Heart left ventricle (tissue), 16 donors: ENCODE measurements around the gene CARMIL3. TPM values are rescaled to one million over a fixed set of nuclear protein-coding genes. Genes with fewer than 3 reads are reported as not detected.

Experiments
- ATAC-seq, 4 donors: fragments of 200-7000 bp; cut with Tn5 transposase; one replicate each; pipeline ENCODE4 v1.9.1; 2020 to 2022; ENCODE audit warnings: moderate library complexity in 4 of 4, mild to moderate bottlenecking in 3 of 4, moderate number of reproducible peaks in 1 of 4
- DNase-seq, 5 donors: peaks; one replicate each; pipeline ENCODE4 v3.0.0-alpha.2; 2020
- H3K27ac ChIP-seq, 12 donors: fragments of 200-600 bp; sonication (generic) in 4 of 12; one replicate each; pipeline versions ENCODE4 v1.5.0 to v1.8.0; 2016 to 2022; ENCODE audit warnings: mild to moderate bottlenecking in 2 of 12
- H3K27me3 ChIP-seq, 9 donors: fragments of 200-600 bp; sonication (generic) in 2 of 9; one replicate each; pipeline versions ENCODE4 v1.5.1 to v1.8.0; 2016 to 2022; ENCODE audit warnings: mild to moderate bottlenecking in 3 of 9
- H3K36me3 ChIP-seq, 9 donors: fragments of 200-600 bp; sonication (generic) in 2 of 9; one replicate each; pipeline versions ENCODE4 v1.5.0 to v1.8.0; 2018 to 2022; ENCODE audit warnings: mild to moderate bottlenecking in 2 of 9
- H3K4me1 ChIP-seq, 12 donors: fragments of 200-600 bp; sonication (generic) in 4 of 12; one replicate each; pipeline versions ENCODE4 v1.5.0 to v1.8.0; 2016 to 2022; ENCODE audit warnings: mild to moderate bottlenecking in 3 of 12
- H3K4me3 ChIP-seq, 12 donors: fragments of 200-600 bp; sonication (generic) in 4 of 12; one replicate each; pipeline versions ENCODE4 v1.5.0 to v1.8.0; 2017 to 2022; ENCODE audit warnings: mild to moderate bottlenecking in 9 of 12, moderate library complexity in 4 of 12
- H3K9me3 ChIP-seq, 12 donors: fragments of 200-600 bp; sonication (generic) in 4 of 12; one replicate each; pipeline versions ENCODE4 v1.5.0 to v1.8.0; 2016 to 2022; ENCODE audit warnings: mild to moderate bottlenecking in 1 of 12
- POLR2A ChIP-seq, 2 donors: fragments of 450-650 bp; IDR thresholded peaks; one replicate each; pipeline ENCODE4 v1.6.1; 2017; ENCODE audit warnings: antibody characterized with exemption in 2 of 2, mild to moderate bottlenecking in 2 of 2, moderate library complexity in 2 of 2
- WGBS, 4 donors: extraction: QIAGEN DNeasy Blood & Tissue Kit in 2 of 4; methylation state at CpG; one replicate each; pipeline versions ENCODE4 v1.1.5 to v1.1.7; 2013 to 2018; 5-methylcytosine and 5-hydroxymethylcytosine counted together
- intact Hi-C, 10 donors: fragments of 100-400 bp; cut with DNase I; formaldehyde crosslinking; loops; one replicate each; pipeline versions ENCODE4 v1.11.1 to v1.14.2; 2022
- polyA plus RNA-seq, 2 donors: library from polyadenylated mRNA; stranded (reverse); fragments of 200-250 nt; gene quantifications; one replicate each; pipeline ENCODE4 v1.2.3, GENCODE V29; 2013
- total RNA-seq, 9 donors: library from RNA; depleted of rRNA in 2 of 9; stranded (reverse); fragments of >200 nt in 2 of 9; fragmentation: NEBNext Ultra II Directional in 3 of 9; extraction: Animal tissue kit (Norgen Biotek cat#: 25700) in 3 of 9; gene quantifications; one replicate each; pipeline versions ENCODE4 v1.1.0 to v1.2.4, GENCODE V29; 2016 to 2023
- TF ChIP-seq, protein P1 (sequence below), 12 donors: fragments of 200-600 bp; sonication (generic) in 4 of 12; IDR thresholded peaks; one replicate each; pipeline versions ENCODE4 v1.5.0 to v1.8.0; 2018 to 2022; ENCODE audit warnings: antibody characterized with exemption in 12 of 12, mild to moderate bottlenecking in 5 of 12
- donor health status: ischemic (EF 13 %, LVEDD 7.1; RV severe dilation, severe dysfunction).
- donor health status: healthy with polysubstance abuse.
- donor health status: DM: no; HTN: yes; CAD: no.
- donor health status: DM: no; HTN: no; CAD: no.
- donor health status: ischemic (EF 25% LVEDD 6.9; RV normal size, moderate dysfunction).
- donor health status: ischemic (EF 25% LVEDD 5.7; RV mildly dilated, moderate dysfunction).
- donor health status: healthy.
- donor health status: DM: yes; HTN: yes; CAD: no.
- donor health status: ischemic (EF 35%, LVEDD 5.7; RV mildly dilated, moderate dysfunction).
- donor health status: nonischemic (EF 11% LVEDD 7.7; RV severe dilation, severe dysfunction).
- donor health status: DM: yes; HTN: yes; CAD: no.
- donor health status: PGD.
- donor health status: ischemic (EF 29% LVEDD 5.4; RV normal size, mild dysfunction).
- donor health status: nonischemic (EF 23%, LVEDD 6.1; RV moderate dilation, normal function).

The CARMIL3 gene
- total and polyA plus RNA-seq, 11 donors, result 0.05 to 0.38 (median 0.15) TPM; not detected in 3

DNA sequence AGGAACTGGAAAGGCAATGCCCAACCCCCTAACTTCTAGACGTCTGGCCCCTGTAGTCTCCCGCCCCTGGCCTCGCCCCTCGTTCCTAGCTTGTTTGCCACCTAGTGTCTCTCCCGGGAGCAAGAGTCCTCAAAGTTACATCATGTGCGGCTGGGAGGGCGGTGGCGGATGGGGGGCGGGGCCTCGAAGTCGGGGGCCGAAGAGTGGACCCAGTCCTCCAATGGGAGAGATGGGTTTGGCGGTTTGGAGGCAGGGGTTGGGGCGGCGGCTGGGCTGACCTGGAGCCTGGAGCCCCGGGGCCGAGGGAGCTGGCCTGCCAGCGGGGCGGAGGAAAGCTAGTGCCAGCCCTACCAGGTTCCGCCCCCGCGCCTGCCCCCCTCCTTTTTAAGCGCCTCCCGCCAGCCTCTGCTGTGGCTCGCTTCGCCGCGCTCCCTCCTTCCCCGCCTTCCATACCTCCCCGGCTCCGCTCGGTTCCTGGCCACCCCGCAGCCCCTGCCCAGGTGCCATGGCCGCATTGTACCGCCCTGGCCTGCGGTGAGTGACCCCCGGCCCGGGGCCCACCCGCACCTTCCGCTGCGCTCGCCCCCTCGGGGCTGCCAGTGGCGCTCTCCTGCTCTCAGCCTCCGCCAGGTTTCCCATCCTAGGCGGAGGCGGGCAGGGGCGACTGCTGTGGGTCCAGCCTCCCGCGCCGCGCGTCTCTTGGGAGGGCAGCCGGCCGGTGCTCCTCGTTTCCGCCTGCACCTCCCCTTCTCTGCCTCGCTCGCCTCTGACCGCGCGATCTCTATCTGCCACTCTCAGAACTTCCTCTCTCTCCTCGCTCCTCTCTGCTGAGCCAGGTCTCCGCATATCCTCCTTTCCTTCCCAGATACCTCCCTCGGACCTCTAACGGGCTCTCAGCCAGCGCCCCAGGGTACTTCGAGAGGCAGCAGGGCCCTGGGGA, 42.4 kb downstream of the CARMIL3 start, which contains the start of gene PCK2:
PCK2 (plus strand) TSS at position 411 of the 940 bp plus-strand sequence; CDS start at position 506, 95 bp downstream.
- H3K27ac ChIP-seq, result peak within 1 kb of the TSS; percentile 77 to 96 (median 94)
- no peaks in the 10 kb centered on the region for H3K27me3 ChIP-seq
- H3K9me3 ChIP-seq, result no peaks in the 10 kb centered on the region
- peak; percentile 85 to 94 (median 91) for DNase-seq
- WGBS, 4 donors, result 0 to 1% (median 1%) methylated on average over 52 to 68 of the region's 68 CpGs
- H3K36me3 ChIP-seq, result peaks cover 0 to 14% (median 0%) of the 10 kb centered on the region in 9 donors
- TF ChIP-seq, protein P1, sequence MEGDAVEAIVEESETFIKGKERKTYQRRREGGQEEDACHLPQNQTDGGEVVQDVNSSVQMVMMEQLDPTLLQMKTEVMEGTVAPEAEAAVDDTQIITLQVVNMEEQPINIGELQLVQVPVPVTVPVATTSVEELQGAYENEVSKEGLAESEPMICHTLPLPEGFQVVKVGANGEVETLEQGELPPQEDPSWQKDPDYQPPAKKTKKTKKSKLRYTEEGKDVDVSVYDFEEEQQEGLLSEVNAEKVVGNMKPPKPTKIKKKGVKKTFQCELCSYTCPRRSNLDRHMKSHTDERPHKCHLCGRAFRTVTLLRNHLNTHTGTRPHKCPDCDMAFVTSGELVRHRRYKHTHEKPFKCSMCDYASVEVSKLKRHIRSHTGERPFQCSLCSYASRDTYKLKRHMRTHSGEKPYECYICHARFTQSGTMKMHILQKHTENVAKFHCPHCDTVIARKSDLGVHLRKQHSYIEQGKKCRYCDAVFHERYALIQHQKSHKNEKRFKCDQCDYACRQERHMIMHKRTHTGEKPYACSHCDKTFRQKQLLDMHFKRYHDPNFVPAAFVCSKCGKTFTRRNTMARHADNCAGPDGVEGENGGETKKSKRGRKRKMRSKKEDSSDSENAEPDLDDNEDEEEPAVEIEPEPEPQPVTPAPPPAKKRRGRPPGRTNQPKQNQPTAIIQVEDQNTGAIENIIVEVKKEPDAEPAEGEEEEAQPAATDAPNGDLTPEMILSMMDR (IDR thresholded peaks at IDR 0.05), result peak in 1 of 12 donors; percentile 14
- TF ChIP-seq POLR2A (IDR thresholded peaks at IDR 0.05), result peak in 1 of 2 donors; percentile 62
- H3K4me1 ChIP-seq, result peaks cover 0 to 26% (median 14%) of the 10 kb centered on the region in 12 donors
- intact Hi-C loops, result loop anchor here in 8 of 10 donors (5.0 to 10.0 kb wide), 5 partner anchors 37 to 117 kb away; partner anchors contain the start of gene DHRS4L2 (in 2 of the 8)
- peak within 1 kb of the TSS; percentile 73 to 94 (median 80) for H3K4me3 ChIP-seq
- ATAC-seq, result peak; percentile 76 to 92 (median 90)

DNA sequence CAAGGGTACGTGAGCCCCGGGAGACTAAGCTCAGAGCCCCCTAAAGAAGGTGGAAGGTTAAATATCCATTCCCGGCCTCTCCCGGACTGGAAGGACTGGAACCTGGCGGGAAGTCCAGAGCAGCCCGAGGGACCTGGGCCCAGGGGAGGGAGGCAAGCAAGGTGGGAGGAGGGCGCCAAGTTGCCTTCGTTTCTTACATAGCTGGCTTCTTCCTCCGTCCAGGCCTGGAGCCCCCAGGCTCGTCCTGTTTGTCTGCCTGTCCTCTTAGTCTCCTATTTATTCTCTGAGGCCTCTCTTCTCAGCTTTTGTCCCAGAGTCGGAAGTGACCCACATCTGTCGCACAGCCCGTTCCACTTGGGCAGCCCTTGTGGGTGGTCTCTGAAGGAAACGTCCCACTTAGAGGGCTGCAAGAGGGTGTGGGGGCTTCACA, 43.0 kb downstream of the CARMIL3 start:
- TF ChIP-seq, protein P1 (IDR thresholded peaks at IDR 0.05), result no peak
- no peak for TF ChIP-seq POLR2A (IDR thresholded peaks at IDR 0.05)
- peaks cover 0 to 26% (median 14%) of the 10 kb centered on the region in 12 donors for H3K4me1 ChIP-seq
- DNase-seq, result no peak
- ATAC-seq, result peak in 2 of 4 donors; percentile 1
- intact Hi-C loops, result loop anchor here in 8 of 10 donors (5.0 to 10.0 kb wide), 5 partner anchors 38 to 118 kb away; partner anchors contain the start of gene DHRS4L2 (in 2 of the 8)
- peaks cover 0 to 20% (median 0%) of the 10 kb centered on the region in 9 donors for H3K36me3 ChIP-seq
- WGBS, 4 donors, result 26 to 45% (median 35%) methylated on average over 14 of the region's 14 CpGs
- H3K9me3 ChIP-seq, result no peaks in the 10 kb centered on the region
- H3K27me3 ChIP-seq, result no peaks in the 10 kb centered on the region
- H3K4me3 ChIP-seq, result peak overlapping the region; percentile 73 to 94 (median 80)
- peak overlapping the region; percentile 77 to 96 (median 94) for H3K27ac ChIP-seq

DNA sequence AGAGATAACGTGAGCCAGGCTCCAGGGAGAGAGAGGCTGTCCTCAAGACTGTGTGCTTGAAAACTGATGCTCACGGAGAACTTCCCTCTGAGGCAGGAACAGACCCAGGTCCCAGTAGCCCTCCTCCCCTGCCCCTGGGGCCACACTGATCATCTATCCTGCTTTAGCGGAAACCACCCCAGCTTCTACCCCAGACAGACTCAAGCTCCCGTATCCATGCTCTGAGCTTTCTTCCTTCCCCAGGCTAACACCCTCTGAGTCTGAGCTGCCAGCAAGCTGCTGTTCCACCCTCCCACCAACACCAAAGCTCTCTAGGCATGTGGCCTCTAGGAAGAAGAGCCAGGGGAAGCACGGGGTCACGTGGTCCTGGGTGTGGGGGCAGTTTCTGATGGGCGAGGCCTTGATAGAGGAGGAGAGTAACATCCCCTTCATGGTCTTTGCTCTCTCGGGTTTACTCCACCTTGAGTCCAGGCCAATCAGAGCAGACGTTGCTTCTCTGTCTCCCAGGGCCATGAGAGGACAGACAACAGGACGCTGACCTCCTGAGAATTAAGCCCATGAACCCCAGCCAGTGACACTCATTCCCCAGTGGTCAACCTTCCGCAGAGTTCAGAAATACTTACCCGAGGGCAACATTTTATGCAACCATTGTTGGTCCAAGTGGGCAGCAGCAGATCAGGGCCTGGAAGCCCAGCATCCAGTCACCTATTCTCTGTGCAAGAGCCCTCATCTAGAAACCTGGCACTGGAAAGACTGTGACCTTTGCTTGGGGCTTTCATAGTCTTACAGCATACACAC, 43.7 kb downstream of the CARMIL3 start:
- no peaks in the 10 kb centered on the region for H3K27me3 ChIP-seq
- no peaks in the 10 kb centered on the region for H3K9me3 ChIP-seq
- ATAC-seq (peak in 3 of 4 donors; percentile 8 to 33 (median 14)), DNase-seq (peak in 4 of 5 donors; percentile 40 to 68 (median 56))
- TF ChIP-seq POLR2A (IDR thresholded peaks at IDR 0.05), result no peak
- TF ChIP-seq, protein P1 (IDR thresholded peaks at IDR 0.05), result no peak
- peaks cover 0 to 26% (median 14%) of the 10 kb centered on the region in 12 donors for H3K4me1 ChIP-seq
- H3K27ac ChIP-seq, result peak overlapping the region in 11 of 12 donors; percentile 89 to 96 (median 94)
- WGBS, 4 donors, result 61 to 66% (median 62%) methylated on average over 10 to 12 of the region's 12 CpGs
- peak overlapping the region; percentile 73 to 94 (median 80) for H3K4me3 ChIP-seq
- intact Hi-C loops, result loop anchor here in 1 of 10 donors (10.0 kb wide), 1 partner anchor 111 kb away; the partner anchor contains the start of gene DHRS4L2
- peaks cover 0 to 27% (median 0%) of the 10 kb centered on the region in 9 donors for H3K36me3 ChIP-seq
